C1 segment of cervical spinal cord (tissue), 14 donors: ENCODE data around the gene C1orf198.

Experiments used
- DNase-seq, 14 donors: peaks; one replicate each; lab custom pipeline; 2025; lab: John Stamatoyannopoulos, UW

C1orf198 gene

GRCh38 chr1:230812568-230812967, 55.8 kb downstream of the C1orf198 start:
- DNase-seq = no peak

- DNase-seq = peak in 8 of 14 donors; percentile 26 to 75 (median 58)
These were observed 58.9 kb downstream of the C1orf198 start for GRCh38 chr1:230809256-230809990.

GRCh38 chr1:230808281-230808872, 59.9 kb downstream of the C1orf198 start:
- peak in 4 of 14 donors; percentile 5 to 74 (median 53) for DNase-seq

GRCh38 chr1:230807561-230808280, 60.6 kb downstream of the C1orf198 start:
- DNase-seq = peak in 11 of 14 donors; percentile 14 to 74 (median 61)

- DNase-seq = peak in 12 of 14 donors; percentile 64 to 98 (median 90)
These were observed 61.3 kb downstream of the C1orf198 start for GRCh38 chr1:230807029-230807428.

GRCh38 chr1:230806552-230806951, 61.8 kb downstream of the C1orf198 start:
- DNase-seq = peak in 2 of 14 donors; percentile 64 to 68

GRCh38 chr1:230804396-230804795, 63.9 kb downstream of the C1orf198 start:
- no peak for DNase-seq

GRCh38 chr1:230800891-230801840, 67.2 kb downstream of the C1orf198 start:
- no peak for DNase-seq

- no peak for DNase-seq
These were observed 69.8 kb downstream of the C1orf198 start for GRCh38 chr1:230798491-230798890.

- DNase-seq = peak in 11 of 14 donors; percentile 18 to 70 (median 52)
These were observed 70.4 kb downstream of the C1orf198 start for GRCh38 chr1:230797942-230798365.

GRCh38 chr1:230797376-230797920, 70.9 kb downstream of the C1orf198 start:
- no peak for DNase-seq

GRCh38 chr1:230796626-230797025, 71.7 kb downstream of the C1orf198 start:
- no peak for DNase-seq

- no peak for DNase-seq
These were observed 73.3 kb downstream of the C1orf198 start for GRCh38 chr1:230794871-230795605.

GRCh38 chr1:230794431-230794830, 73.9 kb downstream of the C1orf198 start:
- peak in 2 of 14 donors; percentile 13 to 35 for DNase-seq

- DNase-seq = no peak
These were observed 74.9 kb downstream of the C1orf198 start for GRCh38 chr1:230793463-230793745.

- DNase-seq = no peak
These were observed 75.4 kb downstream of the C1orf198 start for GRCh38 chr1:230792691-230793462.

- no peak for DNase-seq
These were observed 76.2 kb downstream of the C1orf198 start for GRCh38 chr1:230791986-230792564.

- DNase-seq = no peak
These were observed 78.3 kb downstream of the C1orf198 start for GRCh38 chr1:230790026-230790425.

GRCh38 chr1:230788561-230789275, 79.6 kb downstream of the C1orf198 start:
- DNase-seq = no peak
